Hepatocyte (in vitro differentiated cells): ENCODE measurements around the gene ZFP36L1. TPM values are rescaled to one million over a fixed set of nuclear protein-coding genes. Genes with fewer than 3 reads are reported as not detected.
"Not testable (repeated sequence)": the region's sequence is repeated elsewhere in the genome, so short reads cannot be mapped to it uniquely, and the experiment has no call there.

Experiments used
- DNase-seq: peaks from one replicate; pipeline ENCODE4 v3.0.0-alpha.2; 2016; ENCODE audit warnings: low spot score
- H2AFZ ChIP-seq: fragments of 200-600 bp; sonication (generic); 2 replicates; pipeline ENCODE4 v1.6.0; 2016; ENCODE audit warnings: antibody characterized with exemption, mild to moderate bottlenecking
- H3K27ac ChIP-seq: fragments of 200-600 bp; sonication (generic); 2 replicates; pipeline ENCODE4 v1.5.1; 2016; ENCODE audit warnings: mild to moderate bottlenecking
- H3K27me3 ChIP-seq: fragments of 200-600 bp; sonication (generic); 2 replicates; pipeline ENCODE4 v1.6.1; 2016
- H3K36me3 ChIP-seq: fragments of 200-600 bp; sonication (generic); replicated peaks from 2 replicates; pipeline ENCODE4 v1.5.1; 2016; ENCODE audit warnings: low read depth; ENCODE audit not compliant: insufficient read depth
- H3K4me1 ChIP-seq: fragments of 200-600 bp; sonication (generic); 2 replicates; pipeline ENCODE4 v1.5.1; 2016; ENCODE audit warnings: mild to moderate bottlenecking, moderate library complexity; ENCODE audit not compliant: insufficient read depth
- H3K4me2 ChIP-seq: fragments of 200-600 bp; sonication (generic); 2 replicates; pipeline ENCODE4 v1.6.0; 2016
- H3K4me3 ChIP-seq: fragments of 200-600 bp; sonication (generic); 2 replicates; pipeline ENCODE4 v1.5.1; 2016; ENCODE audit warnings: mild to moderate bottlenecking
- H3K79me2 ChIP-seq: fragments of 200-600 bp; sonication (generic); 2 replicates; pipeline ENCODE4 v1.6.0; 2017; ENCODE audit warnings: mild to moderate bottlenecking
- H3K9me2 ChIP-seq: fragments of 200-600 bp; sonication (generic); replicated peaks from 2 replicates; pipeline ENCODE4 v1.6.0; 2017; ENCODE audit warnings: mild to moderate bottlenecking; ENCODE audit not compliant: insufficient read depth
- H3K9me3 ChIP-seq: fragments of 200-600 bp; sonication (generic); 2 replicates; pipeline ENCODE4 v1.5.1; 2016; ENCODE audit warnings: low read depth, mild to moderate bottlenecking
- H4K20me1 ChIP-seq: fragments of 200-600 bp; sonication (generic); 2 replicates; pipeline ENCODE4 v1.6.0; 2016; ENCODE audit warnings: mild to moderate bottlenecking; ENCODE audit not compliant: insufficient read depth, poor library complexity, severe bottlenecking
- EZH2 ChIP-seq: fragments of 200-600 bp; sonication (generic); IDR thresholded peaks from 2 replicates; pipeline ENCODE4 v1.6.1; 2016; ENCODE audit warnings: antibody characterized with exemption, mild to moderate bottlenecking, borderline replicate concordance
- EZH2phosphoT487 ChIP-seq: fragments of 200-600 bp; sonication (generic); IDR thresholded peaks from one replicate; pipeline ENCODE4 v1.6.1; 2018; ENCODE audit warnings: antibody characterized with exemption, mild to moderate bottlenecking, low read depth, moderate library complexity; ENCODE audit not compliant: unreplicated experiment, severe bottlenecking
- WGBS: methylation state at CpG from one replicate; pipeline ENCODE4 v1.1.6; 2016; ENCODE audit warnings: low lambda C conversion rate; ENCODE audit errors: missing lambda C conversion rate; 5-methylcytosine and 5-hydroxymethylcytosine counted together
- polyA plus RNA-seq: library from polyadenylated mRNA; unstranded; fragments of >200 nt; fragmentation: Nextera tagmentation; extraction: Ambion mirVana; gene quantifications from 2 replicates; pipeline ENCODE4 v1.2.1, GENCODE V29; 2016
- total RNA-seq: library from RNA; depleted of rRNA; stranded (reverse); fragments of >200 nt; gene quantifications from 2 replicates; pipeline ENCODE4 v1.2.3, GENCODE V29; 2014
- TF ChIP-seq, protein P1 (sequence below): fragments of 200-600 bp; sonication (generic); IDR thresholded peaks from 2 replicates; pipeline ENCODE4 v1.5.1; 2016; ENCODE audit warnings: antibody characterized with exemption, mild to moderate bottlenecking; ENCODE audit not compliant: poor library complexity

Gene ZFP36L1
- total and polyA plus RNA-seq, 2 experiments from 2014 or later = 101 to 404 TPM

DNA sequence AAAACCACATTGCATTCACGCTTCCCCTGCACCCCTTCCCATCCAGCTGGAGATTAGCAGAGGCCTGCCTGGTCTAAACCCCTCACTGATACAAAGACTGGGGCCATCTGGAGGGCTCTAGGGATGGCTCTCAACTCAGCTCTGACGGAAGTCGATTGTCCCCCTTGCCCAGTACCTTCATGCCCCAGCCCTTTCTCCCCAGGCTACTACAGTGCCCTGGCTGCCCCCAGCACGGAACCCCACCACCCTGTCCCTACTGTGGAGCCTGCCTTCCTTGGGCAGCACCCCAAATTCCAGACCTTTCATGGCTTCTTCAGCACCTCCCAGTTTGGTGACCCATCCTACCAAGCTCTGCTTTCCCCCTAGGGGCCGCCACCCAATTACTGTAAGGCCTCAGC is 25.6 kb downstream of the ZFP36L1 start:
- Histone ChIP-seq H3K4me3 (no peak overlapping the region), H3K79me2 (no peaks in the 10 kb centered on the region), H2AFZ (no peak overlapping the region), H3K4me2 (no peak overlapping the region), H3K27me3 (no peaks in the 10 kb centered on the region), H3K36me3 (no peaks in the 10 kb centered on the region), H3K9me3 (no peaks in the 10 kb centered on the region), H3K4me1 (peaks cover 7% of the 10 kb centered on the region), H4K20me1 (no peaks in the 10 kb centered on the region), H3K27ac (no peak overlapping the region), H3K9me2 (no peaks in the 10 kb centered on the region)
- whole genome bisulfite sequencing = 100% methylated on average over 5 of the region's 5 CpGs
- TF ChIP-seq, protein P1, sequence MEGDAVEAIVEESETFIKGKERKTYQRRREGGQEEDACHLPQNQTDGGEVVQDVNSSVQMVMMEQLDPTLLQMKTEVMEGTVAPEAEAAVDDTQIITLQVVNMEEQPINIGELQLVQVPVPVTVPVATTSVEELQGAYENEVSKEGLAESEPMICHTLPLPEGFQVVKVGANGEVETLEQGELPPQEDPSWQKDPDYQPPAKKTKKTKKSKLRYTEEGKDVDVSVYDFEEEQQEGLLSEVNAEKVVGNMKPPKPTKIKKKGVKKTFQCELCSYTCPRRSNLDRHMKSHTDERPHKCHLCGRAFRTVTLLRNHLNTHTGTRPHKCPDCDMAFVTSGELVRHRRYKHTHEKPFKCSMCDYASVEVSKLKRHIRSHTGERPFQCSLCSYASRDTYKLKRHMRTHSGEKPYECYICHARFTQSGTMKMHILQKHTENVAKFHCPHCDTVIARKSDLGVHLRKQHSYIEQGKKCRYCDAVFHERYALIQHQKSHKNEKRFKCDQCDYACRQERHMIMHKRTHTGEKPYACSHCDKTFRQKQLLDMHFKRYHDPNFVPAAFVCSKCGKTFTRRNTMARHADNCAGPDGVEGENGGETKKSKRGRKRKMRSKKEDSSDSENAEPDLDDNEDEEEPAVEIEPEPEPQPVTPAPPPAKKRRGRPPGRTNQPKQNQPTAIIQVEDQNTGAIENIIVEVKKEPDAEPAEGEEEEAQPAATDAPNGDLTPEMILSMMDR = no peak
- TF ChIP-seq EZH2 (no peak), EZH2phosphoT487 (no peak)
- no peak for DNase-seq

DNA sequence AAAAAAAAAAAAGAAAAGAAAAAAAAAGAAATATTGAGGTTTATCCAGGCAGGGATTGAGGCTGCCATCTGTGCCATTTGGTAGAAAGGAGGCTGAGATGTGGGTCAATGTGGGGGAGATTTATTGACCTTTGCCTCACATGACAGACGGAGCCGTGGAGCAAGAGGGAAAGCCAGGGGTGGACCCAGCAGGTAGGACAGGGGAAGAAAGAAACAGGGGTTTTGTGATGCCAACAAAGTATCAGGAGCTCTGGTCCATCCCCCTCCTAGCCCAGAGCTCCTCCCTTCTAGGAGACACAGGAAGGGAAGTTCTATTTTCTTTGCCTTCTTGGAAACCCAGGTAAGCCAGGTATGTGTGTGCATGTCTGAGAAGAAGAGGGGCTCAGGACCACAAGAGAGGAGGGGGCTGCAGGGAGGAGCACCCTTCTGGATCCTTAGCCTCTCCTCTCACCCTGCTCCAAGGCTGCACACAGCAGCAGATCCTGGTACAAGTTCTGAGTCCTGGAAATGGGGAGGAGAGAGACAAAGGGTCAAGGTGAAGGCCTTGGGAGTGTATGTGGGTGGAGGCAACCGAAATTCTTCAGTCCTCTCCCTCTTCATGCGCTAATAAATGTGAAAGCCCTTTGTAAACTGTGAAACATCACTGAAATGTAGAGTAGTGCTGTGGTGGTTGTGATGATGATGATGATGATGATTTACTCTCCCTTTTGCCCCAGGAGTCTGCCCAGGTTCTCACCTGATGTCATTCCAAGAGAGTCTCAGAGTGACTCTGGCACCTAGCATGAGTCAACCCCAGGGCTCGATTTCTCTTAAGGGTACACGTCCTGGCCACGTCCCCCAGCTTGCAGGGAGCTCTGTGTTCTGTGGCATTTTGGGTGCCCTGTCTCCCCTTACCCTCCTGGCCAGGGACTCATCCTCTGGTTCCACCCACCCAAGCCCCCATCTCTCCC is 26.3 kb downstream of the ZFP36L1 start:
- Histone ChIP-seq H3K9me2 (no peaks in the 10 kb centered on the region), H3K4me2 (no peak overlapping the region), H3K27me3 (no peaks in the 10 kb centered on the region), H3K36me3 (no peaks in the 10 kb centered on the region), H3K27ac (no peak overlapping the region), H3K79me2 (no peaks in the 10 kb centered on the region), H4K20me1 (no peaks in the 10 kb centered on the region), H3K4me1 (peaks cover 7% of the 10 kb centered on the region), H3K9me3 (no peaks in the 10 kb centered on the region), H2AFZ (no peak overlapping the region), H3K4me3 (no peak overlapping the region)
- TF ChIP-seq EZH2phosphoT487 (no peak), EZH2 (no peak)
- TF ChIP-seq, protein P1 = no peak
- 76% methylated on average over 7 of the region's 7 CpGs for WGBS
- no peak for DNase-seq

DNA sequence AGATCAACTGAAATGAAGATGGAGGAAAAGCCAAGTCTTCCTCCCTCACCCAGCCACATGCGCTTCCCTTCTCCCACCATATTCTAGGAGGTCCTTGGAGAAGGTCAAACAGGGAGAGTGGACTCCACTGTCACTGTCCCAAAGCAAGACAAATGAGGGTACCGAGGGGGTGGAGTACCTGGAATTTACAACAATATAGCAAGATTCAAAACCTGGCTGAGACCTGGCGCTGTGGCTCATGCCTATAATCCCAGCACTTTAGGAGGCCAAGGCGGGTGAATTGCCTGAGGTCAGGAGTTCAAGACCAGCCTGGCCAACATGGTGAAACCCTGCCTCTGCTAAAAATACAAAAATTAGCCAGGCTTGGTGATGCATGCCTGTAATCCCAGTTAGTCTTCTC is 29.0 kb downstream of the ZFP36L1 start:
- not testable (repeated sequence) for H3K4me3 ChIP-seq, H3K79me2 ChIP-seq, H3K36me3 ChIP-seq, H3K27me3 ChIP-seq, H2AFZ ChIP-seq, H4K20me1 ChIP-seq, H3K9me3 ChIP-seq, H3K9me2 ChIP-seq, DNase-seq, H3K4me2 ChIP-seq
- Histone ChIP-seq H3K27ac (peak overlapping the region; percentile 65), H3K4me1 (peaks cover 14% of the 10 kb centered on the region)
- WGBS = 95% methylated on average over 4 of the region's 4 CpGs

DNA sequence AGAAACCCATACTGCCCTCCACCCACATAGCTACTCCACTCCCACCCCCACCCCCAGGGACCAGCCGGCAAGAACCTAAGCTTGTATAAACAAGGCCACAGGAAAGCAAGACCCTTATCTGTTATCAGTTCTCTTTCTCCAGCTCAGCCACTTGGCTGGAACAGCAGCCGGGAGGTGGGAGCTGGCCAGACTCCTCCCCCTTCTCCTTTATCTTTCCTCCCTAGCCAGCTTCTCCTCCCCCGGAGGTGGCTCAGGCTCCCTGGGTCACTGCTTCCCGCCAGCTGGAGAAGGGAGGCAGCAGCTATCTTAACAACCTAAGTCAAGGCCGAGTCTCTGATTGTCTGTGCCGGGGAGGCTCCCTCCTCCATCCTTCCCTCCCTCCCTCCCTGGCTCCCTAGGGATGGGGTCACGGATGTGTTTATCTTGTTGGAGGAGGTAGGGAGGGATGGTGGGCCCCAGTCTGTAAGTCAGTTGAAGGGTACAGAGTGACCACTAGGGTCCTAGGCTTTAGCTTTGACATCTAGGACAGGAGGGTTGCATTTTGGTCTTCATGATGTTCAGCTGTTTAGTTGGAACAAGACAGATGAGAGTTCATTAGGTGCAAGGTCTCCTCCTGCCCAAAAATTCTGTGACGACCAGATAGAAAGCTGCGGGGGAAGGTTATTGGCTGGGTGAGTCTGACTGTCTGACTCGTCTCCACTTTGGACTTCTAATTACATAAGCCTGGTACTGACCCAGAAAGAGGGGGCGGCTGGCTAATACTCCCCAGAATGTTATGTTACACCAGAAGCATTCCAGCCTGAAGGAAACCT is 29.7 kb downstream of the ZFP36L1 start:
- TF ChIP-seq EZH2phosphoT487 = no peak
- TF ChIP-seq EZH2 = no peak
- TF ChIP-seq, protein P1 = no peak

More for the DNA sequence above, 29.7 kb downstream of the ZFP36L1 start:
- H3K27ac ChIP-seq = peak overlapping the region; percentile 65
- H3K4me3 ChIP-seq = no peak overlapping the region
- no peaks in the 10 kb centered on the region for H3K36me3 ChIP-seq
- no peaks in the 10 kb centered on the region for H3K27me3 ChIP-seq
- H2AFZ ChIP-seq = no peak overlapping the region
- 35% methylated on average over 11 of the region's 11 CpGs for WGBS
- no peaks in the 10 kb centered on the region for H3K79me2 ChIP-seq
- H3K9me2 ChIP-seq = no peaks in the 10 kb centered on the region
- no peaks in the 10 kb centered on the region for H4K20me1 ChIP-seq
- peaks cover 21% of the 10 kb centered on the region for H3K4me1 ChIP-seq
- peak; percentile 86 for DNase-seq
- H3K4me2 ChIP-seq = peak overlapping the region; percentile 37
- H3K9me3 ChIP-seq = no peaks in the 10 kb centered on the region
